Measurements from ENCODE around the gene AFDN. TPM values are rescaled to one million over a fixed set of nuclear protein-coding genes. Genes with fewer than 3 reads are reported as not detected.

Gene AFDN
- total and polyA plus RNA-seq, 2 of the 8 experiments (the other 6 are each of a cell fraction or from before 2014, with no cell fraction given): 53.4 to 192 TPM

DNA sequence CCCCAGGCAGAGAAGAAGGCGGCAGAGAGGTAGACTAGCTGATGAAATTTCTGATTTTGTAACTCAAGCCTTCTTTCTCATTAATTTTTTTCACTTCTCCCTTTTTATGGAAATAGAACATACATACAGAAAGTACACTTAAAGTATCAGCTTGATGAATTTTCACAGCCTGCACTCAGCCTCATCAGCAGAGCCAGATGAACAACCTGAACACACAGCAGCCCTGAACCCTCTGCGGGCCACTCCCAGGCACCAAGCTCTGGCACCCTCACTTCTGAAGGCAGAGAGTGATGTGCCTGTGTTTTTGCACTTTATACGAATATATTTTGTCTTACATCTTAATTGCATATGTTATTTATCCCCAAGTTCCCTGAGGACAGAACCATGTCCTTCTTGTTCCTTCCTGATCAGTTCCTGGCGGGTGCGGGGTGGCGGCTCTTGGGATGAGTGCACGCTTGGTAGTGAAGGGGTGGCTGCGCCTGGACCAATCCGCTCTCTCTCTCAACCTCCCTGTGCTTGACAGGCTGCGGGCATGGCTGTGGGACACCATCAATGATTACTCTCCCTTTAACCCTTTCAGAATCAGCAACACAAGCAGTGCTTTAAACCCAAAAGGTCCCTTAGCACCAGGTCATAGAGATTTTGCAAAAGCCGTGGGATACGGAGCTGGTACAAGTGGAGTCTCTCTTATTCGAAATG, 34.8 kb upstream of the AFDN start (continued):
- TF ChIP-seq, protein P1, sequence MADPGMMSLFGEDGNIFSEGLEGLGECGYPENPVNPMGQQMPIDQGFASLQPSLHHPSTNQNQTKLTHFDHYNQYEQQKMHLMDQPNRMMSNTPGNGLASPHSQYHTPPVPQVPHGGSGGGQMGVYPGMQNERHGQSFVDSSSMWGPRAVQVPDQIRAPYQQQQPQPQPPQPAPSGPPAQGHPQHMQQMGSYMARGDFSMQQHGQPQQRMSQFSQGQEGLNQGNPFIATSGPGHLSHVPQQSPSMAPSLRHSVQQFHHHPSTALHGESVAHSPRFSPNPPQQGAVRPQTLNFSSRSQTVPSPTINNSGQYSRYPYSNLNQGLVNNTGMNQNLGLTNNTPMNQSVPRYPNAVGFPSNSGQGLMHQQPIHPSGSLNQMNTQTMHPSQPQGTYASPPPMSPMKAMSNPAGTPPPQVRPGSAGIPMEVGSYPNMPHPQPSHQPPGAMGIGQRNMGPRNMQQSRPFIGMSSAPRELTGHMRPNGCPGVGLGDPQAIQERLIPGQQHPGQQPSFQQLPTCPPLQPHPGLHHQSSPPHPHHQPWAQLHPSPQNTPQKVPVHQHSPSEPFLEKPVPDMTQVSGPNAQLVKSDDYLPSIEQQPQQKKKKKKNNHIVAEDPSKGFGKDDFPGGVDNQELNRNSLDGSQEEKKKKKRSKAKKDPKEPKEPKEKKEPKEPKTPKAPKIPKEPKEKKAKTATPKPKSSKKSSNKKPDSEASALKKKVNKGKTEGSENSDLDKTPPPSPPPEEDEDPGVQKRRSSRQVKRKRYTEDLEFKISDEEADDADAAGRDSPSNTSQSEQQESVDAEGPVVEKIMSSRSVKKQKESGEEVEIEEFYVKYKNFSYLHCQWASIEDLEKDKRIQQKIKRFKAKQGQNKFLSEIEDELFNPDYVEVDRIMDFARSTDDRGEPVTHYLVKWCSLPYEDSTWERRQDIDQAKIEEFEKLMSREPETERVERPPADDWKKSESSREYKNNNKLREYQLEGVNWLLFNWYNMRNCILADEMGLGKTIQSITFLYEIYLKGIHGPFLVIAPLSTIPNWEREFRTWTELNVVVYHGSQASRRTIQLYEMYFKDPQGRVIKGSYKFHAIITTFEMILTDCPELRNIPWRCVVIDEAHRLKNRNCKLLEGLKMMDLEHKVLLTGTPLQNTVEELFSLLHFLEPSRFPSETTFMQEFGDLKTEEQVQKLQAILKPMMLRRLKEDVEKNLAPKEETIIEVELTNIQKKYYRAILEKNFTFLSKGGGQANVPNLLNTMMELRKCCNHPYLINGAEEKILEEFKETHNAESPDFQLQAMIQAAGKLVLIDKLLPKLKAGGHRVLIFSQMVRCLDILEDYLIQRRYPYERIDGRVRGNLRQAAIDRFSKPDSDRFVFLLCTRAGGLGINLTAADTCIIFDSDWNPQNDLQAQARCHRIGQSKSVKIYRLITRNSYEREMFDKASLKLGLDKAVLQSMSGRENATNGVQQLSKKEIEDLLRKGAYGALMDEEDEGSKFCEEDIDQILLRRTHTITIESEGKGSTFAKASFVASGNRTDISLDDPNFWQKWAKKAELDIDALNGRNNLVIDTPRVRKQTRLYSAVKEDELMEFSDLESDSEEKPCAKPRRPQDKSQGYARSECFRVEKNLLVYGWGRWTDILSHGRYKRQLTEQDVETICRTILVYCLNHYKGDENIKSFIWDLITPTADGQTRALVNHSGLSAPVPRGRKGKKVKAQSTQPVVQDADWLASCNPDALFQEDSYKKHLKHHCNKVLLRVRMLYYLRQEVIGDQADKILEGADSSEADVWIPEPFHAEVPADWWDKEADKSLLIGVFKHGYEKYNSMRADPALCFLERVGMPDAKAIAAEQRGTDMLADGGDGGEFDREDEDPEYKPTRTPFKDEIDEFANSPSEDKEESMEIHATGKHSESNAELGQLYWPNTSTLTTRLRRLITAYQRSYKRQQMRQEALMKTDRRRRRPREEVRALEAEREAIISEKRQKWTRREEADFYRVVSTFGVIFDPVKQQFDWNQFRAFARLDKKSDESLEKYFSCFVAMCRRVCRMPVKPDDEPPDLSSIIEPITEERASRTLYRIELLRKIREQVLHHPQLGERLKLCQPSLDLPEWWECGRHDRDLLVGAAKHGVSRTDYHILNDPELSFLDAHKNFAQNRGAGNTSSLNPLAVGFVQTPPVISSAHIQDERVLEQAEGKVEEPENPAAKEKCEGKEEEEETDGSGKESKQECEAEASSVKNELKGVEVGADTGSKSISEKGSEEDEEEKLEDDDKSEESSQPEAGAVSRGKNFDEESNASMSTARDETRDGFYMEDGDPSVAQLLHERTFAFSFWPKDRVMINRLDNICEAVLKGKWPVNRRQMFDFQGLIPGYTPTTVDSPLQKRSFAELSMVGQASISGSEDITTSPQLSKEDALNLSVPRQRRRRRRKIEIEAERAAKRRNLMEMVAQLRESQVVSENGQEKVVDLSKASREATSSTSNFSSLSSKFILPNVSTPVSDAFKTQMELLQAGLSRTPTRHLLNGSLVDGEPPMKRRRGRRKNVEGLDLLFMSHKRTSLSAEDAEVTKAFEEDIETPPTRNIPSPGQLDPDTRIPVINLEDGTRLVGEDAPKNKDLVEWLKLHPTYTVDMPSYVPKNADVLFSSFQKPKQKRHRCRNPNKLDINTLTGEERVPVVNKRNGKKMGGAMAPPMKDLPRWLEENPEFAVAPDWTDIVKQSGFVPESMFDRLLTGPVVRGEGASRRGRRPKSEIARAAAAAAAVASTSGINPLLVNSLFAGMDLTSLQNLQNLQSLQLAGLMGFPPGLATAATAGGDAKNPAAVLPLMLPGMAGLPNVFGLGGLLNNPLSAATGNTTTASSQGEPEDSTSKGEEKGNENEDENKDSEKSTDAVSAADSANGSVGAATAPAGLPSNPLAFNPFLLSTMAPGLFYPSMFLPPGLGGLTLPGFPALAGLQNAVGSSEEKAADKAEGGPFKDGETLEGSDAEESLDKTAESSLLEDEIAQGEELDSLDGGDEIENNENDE (IDR thresholded peaks at IDR 0.05; ENCODE audit: insufficient replicate concordance, low read length): no peak
- no peak for TF ChIP-seq SP2 (IDR thresholded peaks at IDR 0.05; ENCODE audit: low read length)
- TF ChIP-seq KDM1A (IDR thresholded peaks at IDR 0.05; ENCODE audit: borderline replicate concordance, low read length): no peak
- TF ChIP-seq, protein P2, sequence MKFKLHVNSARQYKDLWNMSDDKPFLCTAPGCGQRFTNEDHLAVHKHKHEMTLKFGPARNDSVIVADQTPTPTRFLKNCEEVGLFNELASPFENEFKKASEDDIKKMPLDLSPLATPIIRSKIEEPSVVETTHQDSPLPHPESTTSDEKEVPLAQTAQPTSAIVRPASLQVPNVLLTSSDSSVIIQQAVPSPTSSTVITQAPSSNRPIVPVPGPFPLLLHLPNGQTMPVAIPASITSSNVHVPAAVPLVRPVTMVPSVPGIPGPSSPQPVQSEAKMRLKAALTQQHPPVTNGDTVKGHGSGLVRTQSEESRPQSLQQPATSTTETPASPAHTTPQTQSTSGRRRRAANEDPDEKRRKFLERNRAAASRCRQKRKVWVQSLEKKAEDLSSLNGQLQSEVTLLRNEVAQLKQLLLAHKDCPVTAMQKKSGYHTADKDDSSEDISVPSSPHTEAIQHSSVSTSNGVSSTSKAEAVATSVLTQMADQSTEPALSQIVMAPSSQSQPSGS (IDR thresholded peaks at IDR 0.05; ENCODE audit: low read length): no peak
- no peak for TF ChIP-seq POLR2A (IDR thresholded peaks at IDR 0.05; ENCODE audit: control extremely low read depth in 1 of 2, low read depth in 2 of 2, low read length in 2 of 2)
- no peak for TF ChIP-seq RBBP5 (IDR thresholded peaks at IDR 0.05; ENCODE audit: borderline replicate concordance, low read depth, low read length)
- TF ChIP-seq MAFK (IDR thresholded peaks at IDR 0.05; ENCODE audit: low read depth, low read length): no peak

Measured in H1 (cell line).